Mucosa of descending colon (tissue), 3 donors: ENCODE results near the gene ZNF407. TPM values are rescaled to one million over a fixed set of nuclear protein-coding genes. Genes with fewer than 3 reads are reported as not detected.

ENCODE experiments used
- ATAC-seq: fragments of 200-7000 bp; cut with Tn5 transposase; one replicate; pipeline ENCODE4 v1.9.1; 2020; ENCODE audit warnings: mild to moderate bottlenecking, moderate library complexity
- DNase-seq, 3 donors: peaks; one replicate each; pipeline ENCODE4 v3.0.0-alpha.2; 2020
- H3K36me3 ChIP-seq: fragments of 200-600 bp; one replicate; pipeline ENCODE4 v1.8.0; 2021; ENCODE audit warnings: low read depth, mild to moderate bottlenecking
- H3K4me1 ChIP-seq: fragments of 200-600 bp; one replicate; pipeline ENCODE4 v1.8.0; 2021; ENCODE audit warnings: low read depth, mild to moderate bottlenecking
- H3K4me3 ChIP-seq: fragments of 200-600 bp; one replicate; pipeline ENCODE4 v1.8.0; 2021; ENCODE audit warnings: mild to moderate bottlenecking
- H3K9me3 ChIP-seq: fragments of 200-600 bp; one replicate; pipeline ENCODE4 v1.8.0; 2021; ENCODE audit warnings: mild to moderate bottlenecking
- intact Hi-C, 2 donors: fragments of 100-400 bp; cut with DNase I in 1 of 2; cut with micrococcal nuclease in 1 of 2; formaldehyde crosslinking; loops; one replicate each; pipeline versions ENCODE4 v1.11.0 to v1.11.1; 2022; cut with DNase I, micrococcal nuclease
- total RNA-seq, 3 donors: library from RNA; stranded (reverse); fragmentation: NEBNext Ultra II Directional in 2 of 3; extraction: Animal tissue kit (Norgen Biotek cat#: 25700) in 2 of 3; gene quantifications; one replicate each; pipeline versions ENCODE4 v1.2.1 to v1.2.4, GENCODE V29; 2021 to 2023
- TF ChIP-seq, protein P1 (sequence below): fragments of 200-600 bp; IDR thresholded peaks from one replicate; pipeline ENCODE4 v1.8.0; 2022; ENCODE audit warnings: antibody characterized with exemption, mild to moderate bottlenecking
- donor health status: DM: no; HTN: no; CAD: no; lungs with moderate emphysema.
- donor health status: DM: no; HTN: no; CAD: no.
- donor health status: DM: no; HTN: yes; CAD: no.

ZNF407 gene
- total RNA-seq, 3 donors from 2014 or later = 13.0 to 25.1 (median 18.8) TPM

DNA sequence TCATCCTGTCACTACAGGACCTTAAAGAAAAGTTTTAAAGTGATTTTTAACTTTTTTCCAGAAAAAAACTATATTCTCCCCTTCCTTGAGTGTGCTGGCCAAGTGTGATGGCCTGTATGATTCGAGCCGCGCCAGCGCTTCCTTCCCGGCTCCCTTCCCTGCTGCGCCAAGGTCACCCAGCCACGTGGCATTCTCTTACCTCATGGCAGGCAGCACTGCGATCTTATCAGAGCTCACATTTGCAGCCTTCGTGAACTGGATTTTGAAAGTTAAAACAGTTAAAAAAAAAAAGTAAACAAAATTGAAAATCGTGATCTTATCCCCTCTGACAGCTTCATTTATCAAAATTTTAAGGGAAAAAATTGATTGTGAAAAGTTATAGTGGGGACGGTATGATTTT lies 331.4 kb downstream of the ZNF407 start:
- DNase-seq = no peak
- intact Hi-C loops = no loop called here
- H3K4me1 ChIP-seq = no peaks in the 10 kb centered on the region
- no peak for ATAC-seq
- H3K36me3 ChIP-seq = no peaks in the 10 kb centered on the region
- no peak overlapping the region for H3K4me3 ChIP-seq
- TF ChIP-seq, protein P1, sequence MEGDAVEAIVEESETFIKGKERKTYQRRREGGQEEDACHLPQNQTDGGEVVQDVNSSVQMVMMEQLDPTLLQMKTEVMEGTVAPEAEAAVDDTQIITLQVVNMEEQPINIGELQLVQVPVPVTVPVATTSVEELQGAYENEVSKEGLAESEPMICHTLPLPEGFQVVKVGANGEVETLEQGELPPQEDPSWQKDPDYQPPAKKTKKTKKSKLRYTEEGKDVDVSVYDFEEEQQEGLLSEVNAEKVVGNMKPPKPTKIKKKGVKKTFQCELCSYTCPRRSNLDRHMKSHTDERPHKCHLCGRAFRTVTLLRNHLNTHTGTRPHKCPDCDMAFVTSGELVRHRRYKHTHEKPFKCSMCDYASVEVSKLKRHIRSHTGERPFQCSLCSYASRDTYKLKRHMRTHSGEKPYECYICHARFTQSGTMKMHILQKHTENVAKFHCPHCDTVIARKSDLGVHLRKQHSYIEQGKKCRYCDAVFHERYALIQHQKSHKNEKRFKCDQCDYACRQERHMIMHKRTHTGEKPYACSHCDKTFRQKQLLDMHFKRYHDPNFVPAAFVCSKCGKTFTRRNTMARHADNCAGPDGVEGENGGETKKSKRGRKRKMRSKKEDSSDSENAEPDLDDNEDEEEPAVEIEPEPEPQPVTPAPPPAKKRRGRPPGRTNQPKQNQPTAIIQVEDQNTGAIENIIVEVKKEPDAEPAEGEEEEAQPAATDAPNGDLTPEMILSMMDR = no peak
- no peaks in the 10 kb centered on the region for H3K9me3 ChIP-seq

DNA sequence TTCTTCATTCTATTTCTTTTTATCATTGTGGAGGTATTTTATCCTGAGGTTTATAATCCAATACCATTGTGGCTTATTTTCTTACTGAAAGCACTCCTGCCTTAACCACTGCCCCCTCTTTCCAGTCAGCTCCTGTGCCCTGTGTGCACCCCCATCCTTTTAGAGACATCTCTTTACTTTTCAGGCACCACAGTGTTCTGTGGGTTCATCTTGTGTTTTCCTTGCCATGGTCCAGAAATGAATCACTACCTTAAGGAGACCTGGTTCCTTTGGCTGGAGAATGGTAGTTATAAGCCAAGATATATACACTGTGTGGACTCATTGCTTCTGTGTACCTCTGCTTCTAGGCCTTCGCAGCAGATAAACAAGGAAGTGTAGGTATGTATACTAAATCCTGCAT lies 332.9 kb downstream of the ZNF407 start:
- Histone ChIP-seq H3K9me3 (no peaks in the 10 kb centered on the region), H3K4me1 (no peaks in the 10 kb centered on the region), H3K4me3 (no peak overlapping the region), H3K36me3 (no peaks in the 10 kb centered on the region)
- intact Hi-C loops = no loop called here
- DNase-seq = no peak
- ATAC-seq = no peak
- TF ChIP-seq, protein P1 = no peak

DNA sequence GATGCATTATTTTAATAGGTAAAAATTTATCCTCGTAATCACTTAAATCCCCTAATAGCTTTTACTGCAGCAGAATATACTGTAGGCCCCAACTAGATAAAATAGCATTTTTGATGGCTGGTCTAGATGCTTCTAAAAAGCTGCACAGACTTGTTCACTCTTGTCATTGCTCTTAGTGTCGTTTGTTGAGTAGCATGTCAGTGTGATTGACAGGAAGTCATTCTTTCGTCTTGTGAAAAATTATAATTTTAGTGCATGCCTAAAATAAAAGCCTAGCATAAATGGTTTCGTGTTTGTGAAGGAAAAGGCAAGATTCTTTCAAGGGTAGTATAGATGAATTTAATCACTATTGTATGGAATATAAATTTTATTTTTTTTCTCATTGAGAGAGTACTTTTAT lies 336.3 kb downstream of the ZNF407 start:
- H3K36me3 ChIP-seq = no peaks in the 10 kb centered on the region
- TF ChIP-seq, protein P1 = no peak
- no peaks in the 10 kb centered on the region for H3K4me1 ChIP-seq
- H3K4me3 ChIP-seq = no peak overlapping the region
- intact Hi-C loops = no loop called here
- ATAC-seq = no peak
- no peaks in the 10 kb centered on the region for H3K9me3 ChIP-seq
- DNase-seq = no peak

DNA sequence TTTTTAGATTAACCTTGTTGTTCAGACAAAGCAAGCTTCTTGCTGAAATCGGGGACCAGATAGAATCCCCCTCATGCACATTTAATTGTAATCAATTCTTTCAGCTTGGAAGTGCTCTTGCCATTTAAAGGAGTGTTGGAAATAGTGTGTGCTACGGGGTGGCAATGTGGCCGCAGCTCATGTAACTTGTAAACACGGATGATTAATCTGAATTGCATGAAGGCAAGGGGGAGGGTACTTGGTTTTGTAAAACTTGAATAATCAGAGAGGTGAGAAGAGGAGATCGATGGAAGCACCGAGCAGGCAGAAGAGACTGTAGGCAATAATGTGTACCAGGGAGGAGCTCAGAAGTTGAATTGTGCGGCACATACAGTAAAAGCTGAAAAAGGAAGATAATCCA lies 337.8 kb downstream of the ZNF407 start:
- intact Hi-C loops = no loop called here
- Histone ChIP-seq H3K4me3 (no peak overlapping the region), H3K4me1 (no peaks in the 10 kb centered on the region), H3K9me3 (no peaks in the 10 kb centered on the region), H3K36me3 (no peaks in the 10 kb centered on the region)
- ATAC-seq = no peak
- TF ChIP-seq, protein P1 = no peak
- DNase-seq = no peak

DNA sequence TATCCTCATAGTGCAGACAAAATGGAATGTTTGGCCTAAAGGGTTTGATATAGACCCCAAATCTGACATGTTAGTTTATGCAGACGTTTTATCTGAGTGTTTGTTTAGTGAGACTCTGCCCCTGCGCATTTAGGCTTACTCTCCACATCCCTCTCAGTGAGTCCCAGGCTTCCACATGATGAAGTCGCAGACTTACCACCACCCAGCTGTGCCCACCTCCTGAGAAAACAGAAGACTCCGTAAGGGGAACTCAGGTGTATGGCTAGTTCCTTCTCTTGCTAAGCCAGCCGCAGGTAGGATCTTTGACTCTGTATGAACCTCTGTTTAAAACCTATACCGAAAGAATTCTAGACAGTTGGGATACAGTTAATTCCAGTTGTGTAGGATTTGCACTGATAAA lies 338.7 kb downstream of the ZNF407 start:
- Histone ChIP-seq H3K4me1 (no peaks in the 10 kb centered on the region), H3K36me3 (no peaks in the 10 kb centered on the region), H3K4me3 (no peak overlapping the region), H3K9me3 (no peaks in the 10 kb centered on the region)
- intact Hi-C loops = no loop called here
- ATAC-seq (no peak), DNase-seq (no peak)
- TF ChIP-seq, protein P1 = no peak

DNA sequence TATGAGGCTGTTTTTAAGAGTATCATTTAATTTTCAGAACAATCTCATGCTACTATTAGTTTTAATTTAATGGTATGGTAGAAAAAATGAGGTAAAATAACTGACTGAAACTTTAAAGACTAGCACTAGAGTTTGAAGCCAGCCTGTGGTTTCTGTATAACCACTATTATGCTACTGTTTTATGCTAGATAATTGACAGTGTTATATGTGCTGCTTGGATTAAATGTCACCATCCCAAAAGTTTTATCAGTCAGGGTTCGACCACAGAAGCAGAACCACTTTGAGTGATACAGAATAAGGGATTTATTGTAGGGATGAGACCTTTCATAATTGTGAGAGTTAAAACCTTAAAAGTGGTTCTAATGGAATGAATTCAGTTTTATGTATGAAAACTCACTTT lies 339.6 kb downstream of the ZNF407 start:
- Histone ChIP-seq H3K4me3 (no peak overlapping the region), H3K36me3 (no peaks in the 10 kb centered on the region), H3K9me3 (no peaks in the 10 kb centered on the region), H3K4me1 (no peaks in the 10 kb centered on the region)
- intact Hi-C loops = no loop called here
- ATAC-seq (no peak), DNase-seq (no peak)
- TF ChIP-seq, protein P1 = no peak
